HG03095 (cell line): ENCODE results near the gene GPR84.

ENCODE experiments used
- ATAC-seq: cut with Tn5 transposase; IDR thresholded peaks from one replicate; pipeline ENCODE4 v1.9.1; 2021; ENCODE audit warnings: moderate library complexity; ENCODE audit not compliant: unreplicated experiment

GPR84 gene

GRCh38 chr12:54374562-54375258, 10.4 kb upstream of the GPR84 start:
- no peak for ATAC-seq

- no peak for ATAC-seq
Observed at GRCh38 chr12:54373649-54374561, 9.6 kb upstream of the GPR84 start.

GRCh38 chr12:54372113-54372806, 8.0 kb upstream of the GPR84 start:
- no peak for ATAC-seq

GRCh38 chr12:54371328-54372112, 7.2 kb upstream of the GPR84 start:
- no peak for ATAC-seq

- no peak for ATAC-seq
Observed at GRCh38 chr12:54370171-54370730, 6.0 kb upstream of the GPR84 start.

- no peak for ATAC-seq
Observed at GRCh38 chr12:54369597-54370131, 5.4 kb upstream of the GPR84 start.

- ATAC-seq, result peak; percentile 59
Observed at GRCh38 chr12:54368709-54369596, 4.7 kb upstream of the GPR84 start.

- ATAC-seq, result no peak
Observed at GRCh38 chr12:54368025-54368708, 3.9 kb upstream of the GPR84 start.

- no peak for ATAC-seq
Observed at GRCh38 chr12:54363618-54364017, 668 bp downstream of the GPR84 start.

GRCh38 chr12:54363047-54363446, 1.2 kb downstream of the GPR84 start:
- ATAC-seq, result no peak

GRCh38 chr12:54360717-54361456, 3.4 kb downstream of the GPR84 start:
- ATAC-seq, result no peak

GRCh38 chr12:54359762-54360351, 4.4 kb downstream of the GPR84 start:
- ATAC-seq, result no peak

- peak; percentile 97 for ATAC-seq
Observed at GRCh38 chr12:54358945-54359761, 5.1 kb downstream of the GPR84 start.

GRCh38 chr12:54358191-54358944, 5.9 kb downstream of the GPR84 start:
- ATAC-seq, result no peak

GRCh38 chr12:54357506-54358190, 6.6 kb downstream of the GPR84 start:
- ATAC-seq, result no peak
